CD4-positive, alpha-beta T cell treated with Interleukin-12 subunit alpha and Interleukin-12 subunit beta, for 1 hour (primary cell): ENCODE data around the gene IQCF5.
"Not testable (repeated sequence)": the region's sequence is repeated elsewhere in the genome, so short reads cannot be mapped to it uniquely, and the experiment has no call there.

Experiments
- DNase-seq: peaks from one replicate; pipeline ENCODE4 v3.0.0-alpha.2; 2020

Gene IQCF5

GRCh38 chr3:51862886-51863285 lies 12.5 kb downstream of the IQCF5 start:
- DNase-seq: no peak

GRCh38 chr3:51860703-51861665 lies 14.4 kb downstream of the IQCF5 start, which contains the start of gene IQCF2:
IQCF2 (plus strand) TSS chr3:51861615; CDS start chr3:51861667, 52 bp downstream.
- no peak for DNase-seq

GRCh38 chr3:51855411-51855810 lies 20.0 kb downstream of the IQCF5 start:
- not testable (repeated sequence) for DNase-seq

GRCh38 chr3:51845129-51845528 lies 30.3 kb downstream of the IQCF5 start:
- no peak for DNase-seq

GRCh38 chr3:51836606-51837005 lies 38.8 kb downstream of the IQCF5 start:
- no peak for DNase-seq

GRCh38 chr3:51830836-51831385 lies 44.5 kb downstream of the IQCF5 start:
- DNase-seq: no peak

GRCh38 chr3:51830345-51830744 lies 45.1 kb downstream of the IQCF5 start:
- no peak for DNase-seq

GRCh38 chr3:51828297-51828696 lies 47.1 kb downstream of the IQCF5 start:
- DNase-seq: no peak
